HCT116 (cell line): ENCODE data around the gene CPT1C. TPM values are rescaled to one million over a fixed set of nuclear protein-coding genes. Genes with fewer than 3 reads are reported as not detected.

Experiments used
- ATAC-seq: fragments of 200-7000 bp; cut with Tn5 transposase; 2 replicates; pipeline ENCODE4 v1.9.1; 2020; ENCODE audit warnings: mild to moderate bottlenecking, moderate library complexity
- BruUV-seq: library from RNA; stranded (reverse); fragments of 400-500 nt; replicated peaks from 2 replicates; lab custom pipeline; 2021; lab: Mats Ljungman, UMichigan
- CTCF ChIA-PET: fragments of 300-600 bp; sonication (Branson Sonifier 250); formaldehyde crosslinking; loops from one replicate; lab custom pipeline; 2021; ENCODE audit warnings: antibody characterized with exemption; lab: Charles Lee
- POLR2A ChIA-PET: fragments of 300-600, 350-600 bp; sonication (Branson Sonifier 250); formaldehyde crosslinking; loops from one replicate; lab custom pipeline; 2021; ENCODE audit warnings: antibody characterized with exemption; lab: Charles Lee
- RAD21 ChIA-PET, 2 experiments: fragments of 300-600 bp; sonication (Branson Sonifier 250); formaldehyde crosslinking; loops; one replicate each; lab custom pipeline; 2023; ENCODE audit warnings: low total read pairs in 2 of 2; ENCODE audit not compliant: uncharacterized antibody in 2 of 2, unreplicated experiment in 2 of 2, low non-redundant PET in 1 of 2; lab: Charles Lee
- DNase-seq: peaks from one replicate; pipeline ENCODE4 v3.0.0-alpha.2; 2010; ENCODE audit warnings: low read depth, low spot score
- H2AFZ ChIP-seq: fragments of 200-600 bp; shearing (Covaris generic), sonication (generic); 2 replicates; pipeline ENCODE4 v1.6.1; 2017; ENCODE audit warnings: low read depth, mixed run types, mixed read lengths, antibody characterized with exemption, low read length; ENCODE audit not compliant: poor library complexity, severe bottlenecking
- H3K27ac ChIP-seq: 2 replicates; pipeline ENCODE4 v1.5.1; 2012; ENCODE audit warnings: low read depth, low read length
- H3K27me3 ChIP-seq: fragments of 200-600 bp; sonication (generic); 2 replicates; pipeline ENCODE4 v1.6.1; 2016; ENCODE audit warnings: mixed run types, low read length, mixed read lengths; ENCODE audit not compliant: insufficient read depth
- H3K36me3 ChIP-seq, 2 experiments: fragments of 200-500 bp in 1 of 2; fragments of 200-600 bp in 1 of 2; sonication (Bioruptor generic) in 1 of 2; sonication (generic) in 1 of 2; 2 replicates each; pipeline versions ENCODE4 v1.5.1 to v1.6.1; 2014 to 2016; ENCODE audit warnings: low read length in 2 of 2, inconsistent platforms in 1 of 2, mixed read lengths in 1 of 2, mixed run types in 1 of 2; ENCODE audit not compliant: insufficient read depth in 2 of 2, control insufficient read depth in 1 of 2
- H3K4me1 ChIP-seq, 2 experiments: fragments of 200-600 bp in 1 of 2; sonication (generic) in 1 of 2; 2 replicates each; pipeline versions ENCODE4 v1.5.1 to v1.6.1; 2012 to 2017; ENCODE audit warnings: low read length in 2 of 2, inconsistent platforms in 1 of 2, mild to moderate bottlenecking in 1 of 2, mixed read lengths in 1 of 2, mixed run types in 1 of 2, moderate library complexity in 1 of 2; ENCODE audit not compliant: insufficient read depth in 2 of 2, control insufficient read depth in 1 of 2
- H3K4me2 ChIP-seq: fragments of 200-600 bp; sonication (generic); 2 replicates; pipeline ENCODE4 v1.6.1; 2017; ENCODE audit warnings: mixed run types, low read length, mixed read lengths
- H3K4me3 ChIP-seq, 2 experiments: fragments of 200-600 bp in 1 of 2; sonication (generic) in 1 of 2; replicated peaks in 1 of 2; 2 replicates each; pipeline ENCODE4 v1.5.1; 2011 to 2016; ENCODE audit warnings: low read length in 2 of 2, control low read depth in 1 of 2, low read depth in 1 of 2, mild to moderate bottlenecking in 1 of 2, mixed read lengths in 1 of 2, mixed run types in 1 of 2
- H3K79me2 ChIP-seq: fragments of 200-600 bp; sonication (generic); 2 replicates; pipeline ENCODE4 v1.6.1; 2017; ENCODE audit warnings: mild to moderate bottlenecking, mixed run types, low read length, moderate library complexity, mixed read lengths; ENCODE audit not compliant: insufficient read depth
- H3K9ac ChIP-seq: fragments of 200-600 bp; sonication (generic); 2 replicates; pipeline ENCODE4 v1.6.1; 2016; ENCODE audit warnings: low read length, mixed read lengths
- H3K9me2 ChIP-seq: fragments of 200-600 bp; sonication (generic), shearing (Covaris generic); 2 replicates; pipeline ENCODE4 v1.6.1; 2017; ENCODE audit warnings: mixed run types, mild to moderate bottlenecking, moderate library complexity; ENCODE audit not compliant: insufficient read depth
- H3K9me3 ChIP-seq, 2 experiments: fragments of 200-500 bp in 1 of 2; fragments of 200-600 bp in 1 of 2; sonication (Bioruptor generic) in 1 of 2; sonication (generic) in 1 of 2; 2 replicates each; pipeline ENCODE4 v1.6.1; 2014 to 2017; ENCODE audit warnings: low read length in 2 of 2, mixed read lengths in 2 of 2, inconsistent platforms in 1 of 2, low read depth in 1 of 2, mild to moderate bottlenecking in 1 of 2, mixed run types in 1 of 2, moderate library complexity in 1 of 2; ENCODE audit not compliant: control insufficient read depth in 1 of 2, insufficient read depth in 1 of 2
- H4K20me1 ChIP-seq: fragments of 200-600 bp; sonication (generic), shearing (Covaris generic); 2 replicates; pipeline ENCODE4 v1.6.1; 2017; ENCODE audit warnings: mixed run types, mild to moderate bottlenecking, moderate library complexity; ENCODE audit not compliant: insufficient read depth
- CBX3 ChIP-seq: IDR thresholded peaks from 2 replicates; pipeline ENCODE4 v1.6.1; 2012; ENCODE audit warnings: low read depth
- CEBPB ChIP-seq: IDR thresholded peaks from 2 replicates; pipeline ENCODE4 v1.6.1; 2012; ENCODE audit warnings: low read depth
- EGR1 ChIP-seq: IDR thresholded peaks from 2 replicates; pipeline ENCODE4 v1.6.1; 2012; ENCODE audit warnings: low read depth
- ELF1 ChIP-seq: IDR thresholded peaks from 2 replicates; pipeline ENCODE4 v1.6.1; 2012; ENCODE audit warnings: low read depth, borderline replicate concordance
- EZH2 ChIP-seq: fragments of 200-600 bp; sonication (generic); IDR thresholded peaks from 2 replicates; pipeline ENCODE4 v1.6.1; 2017; ENCODE audit warnings: antibody characterized with exemption, mixed run types
- EZH2phosphoT487 ChIP-seq: fragments of 200-600 bp; IDR thresholded peaks from 2 replicates; pipeline ENCODE4 v1.6.1; 2018; ENCODE audit warnings: antibody characterized with exemption, borderline replicate concordance
- POLR2A ChIP-seq: IDR thresholded peaks from 2 replicates; pipeline ENCODE4 v1.7.0; 2011; ENCODE audit warnings: borderline replicate concordance; ENCODE audit not compliant: insufficient read depth, insufficient read length; ENCODE audit errors: extremely low read depth
- POLR2AphosphoS5 ChIP-seq: IDR thresholded peaks from 2 replicates; pipeline ENCODE4 v1.6.1; 2011; ENCODE audit warnings: mild to moderate bottlenecking, low read depth, low read length, moderate library complexity
- RAD21 ChIP-seq: IDR thresholded peaks from 2 replicates; pipeline ENCODE4 v1.6.1; 2012; ENCODE audit warnings: low read depth, mild to moderate bottlenecking
- SIN3A ChIP-seq: IDR thresholded peaks from 2 replicates; pipeline ENCODE4 v1.6.1; 2012; ENCODE audit warnings: low read depth
- TCF7L2 ChIP-seq: IDR thresholded peaks from 2 replicates; pipeline ENCODE4 v1.7.0; 2011; ENCODE audit warnings: borderline replicate concordance, inconsistent platforms; ENCODE audit not compliant: insufficient read depth, insufficient read length; ENCODE audit errors: extremely low read depth
- YY1 ChIP-seq: IDR thresholded peaks from 2 replicates; pipeline ENCODE4 v1.6.1; 2011; ENCODE audit warnings: low read length, low read depth, moderate library complexity, mild to moderate bottlenecking; ENCODE audit not compliant: insufficient replicate concordance; ENCODE audit errors: extremely low read depth
- ZFX ChIP-seq: fragments of 450-650 bp; IDR thresholded peaks from 2 replicates; pipeline ENCODE4 v1.6.1; 2017
- ZNF274 ChIP-seq: fragments of 200-500 bp; sonication (Bioruptor generic); IDR thresholded peaks from 2 replicates; pipeline ENCODE4 v1.6.1; 2014; ENCODE audit warnings: mild to moderate bottlenecking, low read depth, low read length, inconsistent platforms
- intact Hi-C: fragments of 100-400 bp; cut with micrococcal nuclease; formaldehyde crosslinking; loops from 2 replicates; pipeline ENCODE4 v1.10.0; 2022
- total RNA-seq: library from RNA; stranded (reverse); gene quantifications from one replicate; pipeline ENCODE4 v1.2.1, GENCODE V29; 2021; ENCODE audit not compliant: unreplicated experiment
- TF ChIP-seq, protein P1 (sequence below): IDR thresholded peaks from 2 replicates; pipeline ENCODE4 v1.6.1; 2012
- TF ChIP-seq, protein P2 (sequence below): IDR thresholded peaks from 2 replicates; pipeline ENCODE4 v1.6.1; 2011; ENCODE audit warnings: mild to moderate bottlenecking, low read length, moderate library complexity; ENCODE audit not compliant: insufficient replicate concordance; ENCODE audit errors: extremely low read depth
- TF ChIP-seq, protein P3 (sequence below): IDR thresholded peaks from 2 replicates; pipeline ENCODE4 v1.6.1; 2012; ENCODE audit warnings: low read depth

Gene CPT1C
- total RNA-seq, 1 experiment from 2014 or later: 12.0 TPM

DNA sequence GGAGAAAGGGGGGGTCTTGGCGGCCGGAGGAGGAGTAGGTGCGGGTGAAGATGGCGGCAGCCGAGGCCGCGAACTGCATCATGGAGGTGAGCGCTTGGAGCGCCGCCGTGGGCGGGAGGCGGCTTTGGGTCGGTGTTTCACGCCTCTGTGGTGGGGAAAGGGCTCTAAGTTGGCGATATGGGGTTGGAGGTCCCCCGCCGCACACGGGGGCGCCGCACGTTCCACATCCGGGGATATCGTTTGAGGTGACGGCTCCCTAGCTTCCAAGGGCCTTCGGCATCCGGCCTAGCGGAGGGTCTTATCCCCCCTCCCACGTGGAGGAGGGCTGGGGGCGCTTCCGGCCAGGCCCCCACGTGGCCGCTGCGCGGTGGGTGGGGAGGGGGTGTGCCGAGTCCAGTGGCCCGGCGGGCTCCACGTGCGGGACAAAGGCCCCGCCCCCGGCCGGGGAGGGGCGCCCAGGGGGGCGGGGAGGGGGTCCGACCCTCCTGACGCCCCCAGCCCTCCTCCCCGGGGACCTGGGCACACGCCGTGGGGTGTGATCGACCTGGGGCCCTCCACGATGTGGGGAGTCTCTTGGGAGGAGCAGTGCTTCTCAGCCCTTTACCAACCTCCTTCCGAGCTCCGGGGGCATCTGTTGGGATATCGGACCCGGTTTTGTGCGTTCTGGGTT is 13.6 kb upstream of the CPT1C start, which contains the start of gene PRMT1:
PRMT1 (plus strand) TSS at position 41 of the 670 bp plus-strand sequence; CDS start at position 51, 10 bp downstream.
- peak; percentile 47 for TF ChIP-seq TCF7L2
- TF ChIP-seq POLR2A: peak; percentile 68
- TF ChIP-seq POLR2AphosphoS5: peak; percentile 86
- TF ChIP-seq ZNF274: no peak
- no peak for TF ChIP-seq RAD21
- TF ChIP-seq, protein P1, sequence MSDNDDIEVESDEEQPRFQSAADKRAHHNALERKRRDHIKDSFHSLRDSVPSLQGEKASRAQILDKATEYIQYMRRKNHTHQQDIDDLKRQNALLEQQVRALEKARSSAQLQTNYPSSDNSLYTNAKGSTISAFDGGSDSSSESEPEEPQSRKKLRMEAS: peak; percentile 97
- TF ChIP-seq, protein P2, sequence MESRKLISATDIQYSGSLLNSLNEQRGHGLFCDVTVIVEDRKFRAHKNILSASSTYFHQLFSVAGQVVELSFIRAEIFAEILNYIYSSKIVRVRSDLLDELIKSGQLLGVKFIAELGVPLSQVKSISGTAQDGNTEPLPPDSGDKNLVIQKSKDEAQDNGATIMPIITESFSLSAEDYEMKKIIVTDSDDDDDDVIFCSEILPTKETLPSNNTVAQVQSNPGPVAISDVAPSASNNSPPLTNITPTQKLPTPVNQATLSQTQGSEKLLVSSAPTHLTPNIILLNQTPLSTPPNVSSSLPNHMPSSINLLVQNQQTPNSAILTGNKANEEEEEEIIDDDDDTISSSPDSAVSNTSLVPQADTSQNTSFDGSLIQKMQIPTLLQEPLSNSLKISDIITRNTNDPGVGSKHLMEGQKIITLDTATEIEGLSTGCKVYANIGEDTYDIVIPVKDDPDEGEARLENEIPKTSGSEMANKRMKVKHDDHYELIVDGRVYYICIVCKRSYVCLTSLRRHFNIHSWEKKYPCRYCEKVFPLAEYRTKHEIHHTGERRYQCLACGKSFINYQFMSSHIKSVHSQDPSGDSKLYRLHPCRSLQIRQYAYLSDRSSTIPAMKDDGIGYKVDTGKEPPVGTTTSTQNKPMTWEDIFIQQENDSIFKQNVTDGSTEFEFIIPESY: no peak
- TF ChIP-seq EGR1: peak; percentile 54; the same call in 1 of the 2 replicates
- TF ChIP-seq, protein P3, sequence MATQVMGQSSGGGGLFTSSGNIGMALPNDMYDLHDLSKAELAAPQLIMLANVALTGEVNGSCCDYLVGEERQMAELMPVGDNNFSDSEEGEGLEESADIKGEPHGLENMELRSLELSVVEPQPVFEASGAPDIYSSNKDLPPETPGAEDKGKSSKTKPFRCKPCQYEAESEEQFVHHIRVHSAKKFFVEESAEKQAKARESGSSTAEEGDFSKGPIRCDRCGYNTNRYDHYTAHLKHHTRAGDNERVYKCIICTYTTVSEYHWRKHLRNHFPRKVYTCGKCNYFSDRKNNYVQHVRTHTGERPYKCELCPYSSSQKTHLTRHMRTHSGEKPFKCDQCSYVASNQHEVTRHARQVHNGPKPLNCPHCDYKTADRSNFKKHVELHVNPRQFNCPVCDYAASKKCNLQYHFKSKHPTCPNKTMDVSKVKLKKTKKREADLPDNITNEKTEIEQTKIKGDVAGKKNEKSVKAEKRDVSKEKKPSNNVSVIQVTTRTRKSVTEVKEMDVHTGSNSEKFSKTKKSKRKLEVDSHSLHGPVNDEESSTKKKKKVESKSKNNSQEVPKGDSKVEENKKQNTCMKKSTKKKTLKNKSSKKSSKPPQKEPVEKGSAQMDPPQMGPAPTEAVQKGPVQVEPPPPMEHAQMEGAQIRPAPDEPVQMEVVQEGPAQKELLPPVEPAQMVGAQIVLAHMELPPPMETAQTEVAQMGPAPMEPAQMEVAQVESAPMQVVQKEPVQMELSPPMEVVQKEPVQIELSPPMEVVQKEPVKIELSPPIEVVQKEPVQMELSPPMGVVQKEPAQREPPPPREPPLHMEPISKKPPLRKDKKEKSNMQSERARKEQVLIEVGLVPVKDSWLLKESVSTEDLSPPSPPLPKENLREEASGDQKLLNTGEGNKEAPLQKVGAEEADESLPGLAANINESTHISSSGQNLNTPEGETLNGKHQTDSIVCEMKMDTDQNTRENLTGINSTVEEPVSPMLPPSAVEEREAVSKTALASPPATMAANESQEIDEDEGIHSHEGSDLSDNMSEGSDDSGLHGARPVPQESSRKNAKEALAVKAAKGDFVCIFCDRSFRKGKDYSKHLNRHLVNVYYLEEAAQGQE: no peak
- TF ChIP-seq SIN3A: peak; percentile 89; the same call in 1 of the 2 replicates
- no peak for TF ChIP-seq ELF1
- peak; percentile 63; the same call in 1 of the 2 replicates for TF ChIP-seq ZFX
- TF ChIP-seq YY1: peak; percentile 85
- TF ChIP-seq EZH2phosphoT487: no peak
- no peak for TF ChIP-seq CBX3
- TF ChIP-seq EZH2: no peak
- TF ChIP-seq CEBPB: no peak
- Histone ChIP-seq H3K9me2 (no peaks in the 10 kb centered on the region), H3K27ac (peak within 1 kb of the TSS; percentile 99), H3K79me2 (peaks cover 53% of the 10 kb centered on the region), H3K9ac (peak within 1 kb of the TSS; percentile 100), H3K4me1 (peaks cover 30 to 44% of the 10 kb centered on the region in 2 experiments), H3K27me3 (no peaks in the 10 kb centered on the region), H3K4me3 (peak within 1 kb of the TSS; percentile 93 to 99), H4K20me1 (peaks cover 26% of the 10 kb centered on the region; the same call in 1 of the 2 replicates), H3K36me3 (peaks cover 10 to 17% of the 10 kb centered on the region in 2 experiments; a peak in 3 of 4 replicates), H2AFZ (peak within 1 kb of the TSS; percentile 27), H3K4me2 (peak within 1 kb of the TSS; percentile 98), H3K9me3 (no peaks in the 10 kb centered on the region)
- no TSS peak for BruUV-seq
- ChIA-PET CTCF (interaction anchor here (0.7 to 3.4 kb wide), 4 partner anchors 12 to 201 kb away, joined by 4 to 19 read pairs (median 12); partner anchors contain the start of genes BCL2L12, IRF3 and RRAS), POLR2A (interaction anchor here (0.7 to 4.3 kb wide), 10 partner anchors 13 to 182 kb away, joined by 3 to 92 read pairs (median 6); partner anchors contain the start of genes BCL2L12, IRF3, NOSIP and PRRG2), RAD21 (interaction anchor here in 1 of 2 experiments (1.3 kb wide), 1 partner anchor 37 kb away, joined by 6 read pairs; the partner anchor contains the start of gene RRAS)
- ATAC-seq (peak; percentile 16), DNase-seq (no peak)
- intact Hi-C loops: loop anchor here (1.0 to 5.0 kb wide), 4 partner anchors 85 to 175 kb away; partner anchors contain the start of gene PRR12
